ENCODE data around the gene HPSE2. TPM values are rescaled to one million over a fixed set of nuclear protein-coding genes. Genes with fewer than 3 reads are reported as not detected.

Gene HPSE2
- polyA plus RNA-seq, 1 of the 3 experiments (the other 2 are of a cell fraction), result not detected

GRCh38 chr10:98444314-98445006, 791.2 kb downstream of the HPSE2 start:
- WGBS (ENCODE audit: low lambda C conversion rate), result 86% methylated on average over 7 of the region's 9 CpGs
- TF ChIP-seq RFX5 (IDR thresholded peaks at IDR 0.05; ENCODE audit: low read length), result no peak
- TF ChIP-seq MXI1 (IDR thresholded peaks at IDR 0.05; ENCODE audit: low read depth, low read length), result no peak
- TF ChIP-seq, protein P1, sequence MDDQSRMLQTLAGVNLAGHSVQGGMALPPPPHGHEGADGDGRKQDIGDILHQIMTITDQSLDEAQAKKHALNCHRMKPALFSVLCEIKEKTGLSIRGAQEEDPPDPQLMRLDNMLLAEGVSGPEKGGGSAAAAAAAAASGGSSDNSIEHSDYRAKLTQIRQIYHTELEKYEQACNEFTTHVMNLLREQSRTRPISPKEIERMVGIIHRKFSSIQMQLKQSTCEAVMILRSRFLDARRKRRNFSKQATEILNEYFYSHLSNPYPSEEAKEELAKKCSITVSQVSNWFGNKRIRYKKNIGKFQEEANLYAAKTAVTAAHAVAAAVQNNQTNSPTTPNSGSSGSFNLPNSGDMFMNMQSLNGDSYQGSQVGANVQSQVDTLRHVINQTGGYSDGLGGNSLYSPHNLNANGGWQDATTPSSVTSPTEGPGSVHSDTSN (IDR thresholded peaks at IDR 0.05), result no peak
- TF ChIP-seq SIN3A (IDR thresholded peaks at IDR 0.05; ENCODE audit: borderline replicate concordance, low read depth, low read length), result no peak
- no peak for TF ChIP-seq NFIC (IDR thresholded peaks at IDR 0.05; ENCODE audit: borderline replicate concordance)
- TF ChIP-seq, protein P2, sequence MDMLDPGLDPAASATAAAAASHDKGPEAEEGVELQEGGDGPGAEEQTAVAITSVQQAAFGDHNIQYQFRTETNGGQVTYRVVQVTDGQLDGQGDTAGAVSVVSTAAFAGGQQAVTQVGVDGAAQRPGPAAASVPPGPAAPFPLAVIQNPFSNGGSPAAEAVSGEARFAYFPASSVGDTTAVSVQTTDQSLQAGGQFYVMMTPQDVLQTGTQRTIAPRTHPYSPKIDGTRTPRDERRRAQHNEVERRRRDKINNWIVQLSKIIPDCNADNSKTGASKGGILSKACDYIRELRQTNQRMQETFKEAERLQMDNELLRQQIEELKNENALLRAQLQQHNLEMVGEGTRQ (IDR thresholded peaks at IDR 0.05; ENCODE audit: borderline replicate concordance, low read depth, low read length), result no peak
- TF ChIP-seq EZH2phosphoT487 (IDR thresholded peaks at IDR 0.05; ENCODE audit: borderline replicate concordance, low read depth), result no peak
- no peak for TF ChIP-seq POLR2AphosphoS5 (IDR thresholded peaks at IDR 0.05; ENCODE audit: low read depth, low read length)
- TF ChIP-seq RXRA (IDR thresholded peaks at IDR 0.05; ENCODE audit: borderline replicate concordance, low read depth), result no peak
- no peaks in the 10 kb centered on the region for H3K9me2 ChIP-seq
- H3K9ac ChIP-seq, result no peak overlapping the region
- H3K9me3 ChIP-seq, result no peaks in the 10 kb centered on the region
- H3K4me1 ChIP-seq (ENCODE audit: control insufficient read depth in 1 of 2, insufficient read depth in 2 of 2, low read depth in 1 of 2, low read length in 1 of 2), result peaks cover 0 to 11% of the 10 kb centered on the region in 2 experiments; a peak in 1 of 4 replicates
- no peak overlapping the region for H3K27ac ChIP-seq (ENCODE audit: low read depth in 2 of 2, low read length in 1 of 2)
- H4K20me1 ChIP-seq (ENCODE audit: insufficient read depth), result no peaks in the 10 kb centered on the region
- H3K27me3 ChIP-seq (ENCODE audit: insufficient read depth), result no peaks in the 10 kb centered on the region
- DNase-seq, result no peak
- H2AFZ ChIP-seq (ENCODE audit: low read depth), result no peak overlapping the region
- peaks cover 9% of the 10 kb centered on the region for H3F3A ChIP-seq (replicated peaks; ENCODE audit: insufficient read depth)
- peaks cover 26 to 40% of the 10 kb centered on the region in 2 experiments for H3K36me3 ChIP-seq (replicated peaks in 1 of 2; ENCODE audit: control insufficient read depth in 1 of 2, insufficient read depth in 2 of 2, low read length in 1 of 2)
- no peak overlapping the region for H3K4me3 ChIP-seq (ENCODE audit: low read depth in 2 of 2, low read length in 1 of 2)
- H3K79me2 ChIP-seq (ENCODE audit: insufficient read depth), result peaks cover 5% of the 10 kb centered on the region; the same call in 1 of the 2 replicates
- H3K4me2 ChIP-seq, result no peak overlapping the region
- CTCF ChIA-PET, result interaction anchor here (0.5 to 1.0 kb wide), 5 partner anchors 17 to 403 kb away, joined by 3 to 4 read pairs (median 3); no protein-coding TSS in a partner anchor
- POLR2A ChIA-PET, result no interaction called here

DNA sequence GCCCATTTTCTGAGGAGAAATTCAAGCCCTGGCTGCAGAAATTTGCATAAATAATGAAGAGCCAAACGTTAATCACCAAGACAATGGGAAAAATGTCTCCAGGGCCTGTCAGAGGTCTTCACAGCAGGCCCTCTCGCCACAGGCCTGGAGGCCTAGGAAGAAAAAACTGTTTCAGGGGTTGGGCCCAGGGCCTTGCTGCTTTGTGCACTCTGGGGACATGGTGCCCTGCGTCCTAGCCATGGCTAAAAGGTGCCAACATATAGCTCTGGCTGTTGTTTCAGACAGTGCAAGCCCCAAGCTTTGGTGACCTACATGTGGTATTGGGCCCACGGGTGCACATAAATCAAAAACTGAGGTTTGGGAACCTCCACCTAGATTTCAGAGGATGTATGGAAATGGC, 796.9 kb downstream of the HPSE2 start:
- H3K79me2 ChIP-seq (ENCODE audit: insufficient read depth), result no peaks in the 10 kb centered on the region

More for the DNA sequence above, 796.9 kb downstream of the HPSE2 start:
- no peak overlapping the region for H3K9ac ChIP-seq
- H3K4me2 ChIP-seq, result no peak overlapping the region
- peaks cover 48 to 49% of the 10 kb centered on the region in 2 experiments for H3K36me3 ChIP-seq (replicated peaks in 1 of 2; ENCODE audit: control insufficient read depth in 1 of 2, insufficient read depth in 2 of 2, low read length in 1 of 2)
- no peaks in the 10 kb centered on the region for H3K27me3 ChIP-seq (ENCODE audit: insufficient read depth)
- H3K9me2 ChIP-seq, result no peaks in the 10 kb centered on the region
- WGBS (ENCODE audit: low lambda C conversion rate), result 96% methylated on average over 3 of the region's 4 CpGs
- ChIA-PET POLR2A (no interaction called here), CTCF (no interaction called here)
- H3K4me1 ChIP-seq (ENCODE audit: control insufficient read depth in 1 of 2, insufficient read depth in 2 of 2, low read depth in 1 of 2, low read length in 1 of 2), result no peaks in the 10 kb centered on the region
- peaks cover 9% of the 10 kb centered on the region for H3F3A ChIP-seq (replicated peaks; ENCODE audit: insufficient read depth)
- TF ChIP-seq FOXJ3 (CRISPR knock-in tag; IDR thresholded peaks at IDR 0.05) (no peak), ZBTB33 (IDR thresholded peaks at IDR 0.05; ENCODE audit: borderline replicate concordance, low read depth) (no peak), RXRA (IDR thresholded peaks at IDR 0.05; ENCODE audit: borderline replicate concordance, low read depth) (no peak), GATA2 (CRISPR knock-in tag; IDR thresholded peaks at IDR 0.05) (no peak), SMC3 (IDR thresholded peaks at IDR 0.05; ENCODE audit: low read depth, low read length) (no peak), NFIC (IDR thresholded peaks at IDR 0.05; ENCODE audit: borderline replicate concordance) (no peak), CTCF (IDR thresholded peaks at IDR 0.05) (no peak), RFX5 (IDR thresholded peaks at IDR 0.05; ENCODE audit: low read length) (no peak)
- TF ChIP-seq, protein P1 (IDR thresholded peaks at IDR 0.05), result no peak
- TF ChIP-seq, protein P3, sequence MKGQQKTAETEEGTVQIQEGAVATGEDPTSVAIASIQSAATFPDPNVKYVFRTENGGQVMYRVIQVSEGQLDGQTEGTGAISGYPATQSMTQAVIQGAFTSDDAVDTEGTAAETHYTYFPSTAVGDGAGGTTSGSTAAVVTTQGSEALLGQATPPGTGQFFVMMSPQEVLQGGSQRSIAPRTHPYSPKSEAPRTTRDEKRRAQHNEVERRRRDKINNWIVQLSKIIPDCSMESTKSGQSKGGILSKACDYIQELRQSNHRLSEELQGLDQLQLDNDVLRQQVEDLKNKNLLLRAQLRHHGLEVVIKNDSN (IDR thresholded peaks at IDR 0.05; ENCODE audit: borderline replicate concordance, low read depth), result no peak
- no peak overlapping the region for H2AFZ ChIP-seq (ENCODE audit: low read depth)
- H3K27ac ChIP-seq (ENCODE audit: low read depth in 2 of 2, low read length in 1 of 2), result no peak overlapping the region
- H4K20me1 ChIP-seq (ENCODE audit: insufficient read depth), result no peaks in the 10 kb centered on the region
- DNase-seq, result no peak
- H3K9me3 ChIP-seq, result no peaks in the 10 kb centered on the region
- no peak overlapping the region for H3K4me3 ChIP-seq (ENCODE audit: low read depth in 2 of 2, low read length in 1 of 2)

Data from SK-N-SH (cell line).